Neural progenitor cell (in vitro differentiated cells): ENCODE results near the gene GLP1R.

Experiments used
- CTCF ChIP-seq: fragments of 200-600 bp; sonication (generic); IDR thresholded peaks from 2 replicates; pipeline ENCODE4 v1.5.1; 2017; ENCODE audit warnings: antibody characterized with exemption, mild to moderate bottlenecking
- EZH2 ChIP-seq: fragments of 200-600 bp; sonication (generic); IDR thresholded peaks from 2 replicates; pipeline ENCODE4 v1.6.1; 2017; ENCODE audit warnings: antibody characterized with exemption, mild to moderate bottlenecking, moderate library complexity

- no peak for TF ChIP-seq CTCF
- no peak for TF ChIP-seq EZH2
Observed at GRCh38 chr6:39124114-39124513, 75.5 kb downstream of the GLP1R start.
